ENCODE data around the gene KRT75. TPM values are rescaled to one million over a fixed set of nuclear protein-coding genes. Genes with fewer than 3 reads are reported as not detected.

KRT75 gene
- total and polyA plus RNA-seq, 8 donors, result not detected

GRCh38 chr12:52442600-52443061 is 8.5 kb upstream of the KRT75 start:
- H3K9me3 ChIP-seq, result no peaks in the 10 kb centered on the region
- H3K27ac ChIP-seq, result no peak overlapping the region
- peaks cover 0 to 10% (median 5%) of the 10 kb centered on the region in 4 donors for H3K4me1 ChIP-seq
- intact Hi-C loops (cut with DNase I; ENCODE audit: low total_unique reads), result no loop called here
- TF ChIP-seq EP300 (IDR thresholded peaks at IDR 0.05) (no peak), POLR2A (IDR thresholded peaks at IDR 0.05) (no peak), POLR2AphosphoS5 (IDR thresholded peaks at IDR 0.05) (no peak)
- TF ChIP-seq, protein P1, sequence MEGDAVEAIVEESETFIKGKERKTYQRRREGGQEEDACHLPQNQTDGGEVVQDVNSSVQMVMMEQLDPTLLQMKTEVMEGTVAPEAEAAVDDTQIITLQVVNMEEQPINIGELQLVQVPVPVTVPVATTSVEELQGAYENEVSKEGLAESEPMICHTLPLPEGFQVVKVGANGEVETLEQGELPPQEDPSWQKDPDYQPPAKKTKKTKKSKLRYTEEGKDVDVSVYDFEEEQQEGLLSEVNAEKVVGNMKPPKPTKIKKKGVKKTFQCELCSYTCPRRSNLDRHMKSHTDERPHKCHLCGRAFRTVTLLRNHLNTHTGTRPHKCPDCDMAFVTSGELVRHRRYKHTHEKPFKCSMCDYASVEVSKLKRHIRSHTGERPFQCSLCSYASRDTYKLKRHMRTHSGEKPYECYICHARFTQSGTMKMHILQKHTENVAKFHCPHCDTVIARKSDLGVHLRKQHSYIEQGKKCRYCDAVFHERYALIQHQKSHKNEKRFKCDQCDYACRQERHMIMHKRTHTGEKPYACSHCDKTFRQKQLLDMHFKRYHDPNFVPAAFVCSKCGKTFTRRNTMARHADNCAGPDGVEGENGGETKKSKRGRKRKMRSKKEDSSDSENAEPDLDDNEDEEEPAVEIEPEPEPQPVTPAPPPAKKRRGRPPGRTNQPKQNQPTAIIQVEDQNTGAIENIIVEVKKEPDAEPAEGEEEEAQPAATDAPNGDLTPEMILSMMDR (IDR thresholded peaks at IDR 0.05), result no peak
- WGBS, 5 donors, result 38 to 46% (median 40%) methylated on average over 6 of the region's 6 CpGs
- peaks cover 0 to 36% (median 0%) of the 10 kb centered on the region in 3 donors for H3K27me3 ChIP-seq
- peak in 1 of 2 donors; percentile 34 for DNase-seq
- no peaks in the 10 kb centered on the region for H3K36me3 ChIP-seq
- no peak overlapping the region for H3K4me3 ChIP-seq

- H3K27me3 ChIP-seq, result peaks cover 0 to 36% (median 0%) of the 10 kb centered on the region in 3 donors
- H3K4me1 ChIP-seq, result peaks cover 0 to 10% (median 5%) of the 10 kb centered on the region in 4 donors
- no peaks in the 10 kb centered on the region for H3K36me3 ChIP-seq
- intact Hi-C loops (cut with DNase I; ENCODE audit: low total_unique reads), result no loop called here
- WGBS, 5 donors, result 60 to 78% (median 65%) methylated on average over 9 of the region's 9 CpGs
- no peak for DNase-seq
- no peak overlapping the region for H3K4me3 ChIP-seq
- no peak overlapping the region for H3K27ac ChIP-seq
- TF ChIP-seq POLR2A (IDR thresholded peaks at IDR 0.05), result no peak
- TF ChIP-seq POLR2AphosphoS5 (IDR thresholded peaks at IDR 0.05), result no peak
- TF ChIP-seq, protein P1 (IDR thresholded peaks at IDR 0.05), result no peak
- no peak for TF ChIP-seq EP300 (IDR thresholded peaks at IDR 0.05)
- H3K9me3 ChIP-seq, result no peaks in the 10 kb centered on the region
These were observed 7.2 kb upstream of the KRT75 start for GRCh38 chr12:52441320-52441911.

- H3K36me3 ChIP-seq, result no peaks in the 10 kb centered on the region
- no peak for TF ChIP-seq POLR2A (IDR thresholded peaks at IDR 0.05)
- TF ChIP-seq EP300 (IDR thresholded peaks at IDR 0.05), result no peak
- TF ChIP-seq, protein P1 (IDR thresholded peaks at IDR 0.05), result no peak
- TF ChIP-seq POLR2AphosphoS5 (IDR thresholded peaks at IDR 0.05), result no peak
- H3K27me3 ChIP-seq, result peaks cover 0 to 36% (median 0%) of the 10 kb centered on the region in 3 donors
- H3K9me3 ChIP-seq, result no peaks in the 10 kb centered on the region
- no peak for DNase-seq
- WGBS, 5 donors, result 89 to 95% (median 90%) methylated on average over 5 of the region's 5 CpGs
- no peak overlapping the region for H3K4me3 ChIP-seq
- intact Hi-C loops (cut with DNase I; ENCODE audit: low total_unique reads), result no loop called here
- H3K27ac ChIP-seq, result no peak overlapping the region
- peaks cover 0 to 10% (median 5%) of the 10 kb centered on the region in 4 donors for H3K4me1 ChIP-seq
These were observed 6.7 kb upstream of the KRT75 start for GRCh38 chr12:52440821-52441319.

DNA sequence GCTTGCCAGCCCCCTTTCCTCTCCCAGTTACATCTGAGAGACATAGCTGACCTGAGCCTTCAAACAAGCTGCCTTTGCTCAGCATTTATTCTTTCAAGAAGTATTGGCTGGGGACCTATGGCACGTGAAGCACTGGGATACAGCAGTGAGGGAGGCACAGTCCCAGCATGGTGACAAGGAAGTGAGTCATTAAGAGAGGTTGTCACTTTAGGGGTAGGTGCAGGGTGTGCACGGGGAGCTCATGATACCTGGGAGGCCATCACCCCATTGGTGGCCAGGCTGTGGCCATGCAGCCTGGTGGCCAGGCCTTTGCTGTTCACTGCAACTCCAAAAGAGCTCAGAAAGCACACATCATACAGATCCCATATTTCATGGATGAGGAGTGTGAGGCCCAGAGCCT is 5.7 kb upstream of the KRT75 start:
- Histone ChIP-seq H3K27me3 (peaks cover 0 to 36% (median 0%) of the 10 kb centered on the region in 3 donors), H3K9me3 (no peaks in the 10 kb centered on the region), H3K4me1 (peaks cover 0 to 8% (median 5%) of the 10 kb centered on the region in 4 donors), H3K36me3 (no peaks in the 10 kb centered on the region), H3K27ac (no peak overlapping the region), H3K4me3 (no peak overlapping the region)
- no peak for DNase-seq
- intact Hi-C loops (cut with DNase I; ENCODE audit: low total_unique reads), result no loop called here
- TF ChIP-seq, protein P1 (IDR thresholded peaks at IDR 0.05), result no peak
- TF ChIP-seq EP300 (IDR thresholded peaks at IDR 0.05), result no peak
- TF ChIP-seq POLR2A (IDR thresholded peaks at IDR 0.05), result no peak
- TF ChIP-seq POLR2AphosphoS5 (IDR thresholded peaks at IDR 0.05), result no peak
- 64 to 90% (median 68%) methylated on average over 2 of the region's 2 CpGs for WGBS, 5 donors

Measured in stomach (tissue), 9 donors.